GM12891 (cell line): ENCODE results near the gene ALDH1A3.

Source experiments
- DNase-seq: peaks from one replicate; pipeline ENCODE4 v3.0.0; 2011; ENCODE audit warnings: low spot score; ENCODE audit not compliant: insufficient read length
- FAIRE-seq: peaks from 2 replicates; lab custom pipeline; 2011; peaks lifted over from hg19 to GRCh38; lab: Jason Lieb, UNC
- PAX5 ChIP-seq: IDR thresholded peaks from 2 replicates; pipeline ENCODE4 v1.6.1; 2011; ENCODE audit warnings: low read length, moderate library complexity, mild to moderate bottlenecking; ENCODE audit not compliant: insufficient read depth, severe bottlenecking
- POLR2A ChIP-seq: IDR thresholded peaks from 2 replicates; pipeline ENCODE4 v1.6.1; 2011; ENCODE audit warnings: low read depth, low read length, control low read depth
- POLR2AphosphoS5 ChIP-seq: IDR thresholded peaks from 2 replicates; pipeline ENCODE4 v1.6.1; 2011; ENCODE audit warnings: low read depth, low read length, control low read depth
- POU2F2 ChIP-seq: IDR thresholded peaks from 2 replicates; pipeline ENCODE4 v1.6.1; 2011; ENCODE audit warnings: low read depth, mild to moderate bottlenecking, control low read depth, low read length, moderate library complexity
- SPI1 ChIP-seq: IDR thresholded peaks from 2 replicates; pipeline ENCODE4 v1.6.1; 2011; ENCODE audit warnings: low read depth, low read length, control low read depth
- TAF1 ChIP-seq: IDR thresholded peaks from 2 replicates; pipeline ENCODE4 v1.6.1; 2011; ENCODE audit warnings: low read depth, low read length, control low read depth

ALDH1A3 gene

DNA sequence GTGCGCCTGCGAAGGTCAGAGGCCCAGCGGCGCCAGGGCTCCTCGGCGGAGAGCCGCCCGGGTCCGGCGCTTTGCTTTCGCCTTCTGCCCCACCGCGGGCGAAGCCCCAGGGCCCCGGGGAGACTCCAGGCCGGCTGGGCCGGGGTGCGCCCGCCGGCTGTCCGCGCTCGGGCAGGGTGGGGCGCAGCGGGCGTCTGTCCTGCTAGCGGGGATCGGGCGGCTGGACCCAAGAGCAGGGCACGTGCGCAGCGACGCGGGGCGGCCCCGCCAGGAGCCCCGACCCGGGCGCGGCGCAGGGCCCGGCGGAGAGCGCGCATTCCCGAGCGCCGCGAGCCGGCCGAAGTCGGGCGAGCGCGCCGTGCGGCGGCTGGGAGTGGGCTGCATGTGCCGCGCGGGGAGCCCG, 569 bp upstream of the ALDH1A3 start:
- DNase-seq (peak; percentile 39), FAIRE-seq (no peak)
- TF ChIP-seq TAF1 (no peak), SPI1 (no peak)

DNA sequence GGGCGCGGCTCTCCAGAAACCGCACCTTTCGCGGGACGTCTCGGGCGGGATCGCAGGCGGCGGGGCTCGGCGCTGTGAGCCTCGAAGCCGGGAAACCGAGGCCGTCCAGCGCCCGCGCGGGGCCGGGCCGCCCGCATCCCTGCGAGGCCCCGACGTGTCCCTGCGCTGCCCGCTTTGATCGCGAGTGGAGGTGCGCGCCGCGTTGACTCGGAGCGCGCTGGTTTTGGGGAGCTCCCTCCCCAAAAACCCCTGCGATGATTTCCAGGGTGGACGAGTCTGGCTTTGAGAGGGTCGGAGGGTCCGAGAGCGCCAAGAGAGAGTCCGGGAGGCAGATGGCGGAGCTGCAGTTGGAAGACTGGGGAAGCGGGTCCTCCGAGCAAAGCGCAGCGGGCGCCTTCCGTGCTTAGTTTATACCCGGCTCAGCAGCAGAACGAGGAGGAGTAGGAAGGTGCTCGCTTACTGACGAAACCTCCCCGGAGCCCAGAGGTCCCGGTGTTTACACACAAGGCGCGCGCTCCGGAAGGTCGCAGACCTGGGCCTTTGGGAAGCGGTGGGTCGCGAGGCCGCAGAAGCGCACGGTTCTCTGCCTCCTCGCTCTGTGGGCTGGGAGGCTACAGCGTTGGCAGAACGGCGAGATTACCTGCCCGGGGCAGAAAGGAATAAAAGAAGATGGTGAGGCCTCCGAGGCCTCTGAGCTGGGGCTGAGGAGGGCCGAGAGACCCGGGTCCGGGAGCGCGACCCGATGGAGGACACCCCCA, 687 bp downstream of the ALDH1A3 start:
- no peak for FAIRE-seq
- DNase-seq = no peak
- no peak for TF ChIP-seq POLR2AphosphoS5
- no peak for TF ChIP-seq PAX5
- TF ChIP-seq SPI1 = no peak
- TF ChIP-seq TAF1 = no peak
- TF ChIP-seq POU2F2 = no peak
- no peak for TF ChIP-seq POLR2A

- TF ChIP-seq PAX5 (no peak), POLR2AphosphoS5 (no peak), TAF1 (no peak), POLR2A (no peak)
- FAIRE-seq (no peak), DNase-seq (no peak)
Measured at GRCh38 chr15:100880897-100881242, 1.2 kb downstream of the ALDH1A3 start.

GRCh38 chr15:100881573-100882336, 2.1 kb downstream of the ALDH1A3 start:
- no peak for TF ChIP-seq TAF1
- TF ChIP-seq PAX5 = no peak
- no peak for TF ChIP-seq POU2F2
- no peak for TF ChIP-seq POLR2AphosphoS5
- TF ChIP-seq POLR2A = no peak
- FAIRE-seq (no peak), DNase-seq (no peak)

DNA sequence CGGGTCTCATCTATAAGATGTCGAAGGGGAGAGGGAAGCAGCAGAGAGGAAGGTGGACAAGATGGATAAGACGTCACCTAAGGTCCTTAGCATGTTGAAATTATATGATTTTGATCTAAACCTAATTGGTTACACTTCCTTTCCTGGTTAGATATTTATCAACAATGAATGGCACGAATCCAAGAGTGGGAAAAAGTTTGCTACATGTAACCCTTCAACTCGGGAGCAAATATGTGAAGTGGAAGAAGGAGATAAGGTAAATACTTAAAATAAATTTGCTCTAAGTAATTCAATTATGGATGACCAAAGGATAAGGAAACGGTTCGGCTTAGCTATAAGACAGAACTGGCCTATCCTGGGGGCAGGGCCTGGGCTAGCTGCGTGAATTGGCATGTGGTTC, 5.5 kb downstream of the ALDH1A3 start:
- no peak for FAIRE-seq
- DNase-seq = no peak
- TF ChIP-seq POLR2A (no peak), POU2F2 (no peak), PAX5 (no peak), TAF1 (no peak), SPI1 (no peak), POLR2AphosphoS5 (no peak)

DNA sequence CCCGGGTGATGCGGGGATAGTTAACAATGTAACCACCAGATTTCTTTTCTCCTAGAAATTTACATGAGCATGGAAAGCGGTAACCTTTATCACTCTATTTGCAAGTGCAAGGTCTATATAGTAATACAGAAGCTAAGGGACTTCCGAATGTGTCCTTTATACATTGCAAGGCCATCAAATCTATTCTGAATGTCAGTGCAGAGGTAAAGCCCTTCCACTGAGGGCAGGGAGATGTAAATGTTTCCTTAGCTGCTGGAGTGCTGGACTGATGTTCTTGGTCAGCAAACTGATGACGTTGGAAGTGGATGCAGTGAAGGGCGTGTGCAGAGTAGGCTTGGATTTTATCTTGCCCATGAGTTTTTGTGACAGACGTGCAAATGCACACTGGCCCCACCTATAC, 6.2 kb downstream of the ALDH1A3 start:
- TF ChIP-seq SPI1 = no peak
- no peak for TF ChIP-seq POLR2AphosphoS5
- TF ChIP-seq PAX5 = no peak
- TF ChIP-seq POU2F2 = no peak
- DNase-seq = no peak
- no peak for FAIRE-seq

- TF ChIP-seq PAX5 = no peak
- no peak for TF ChIP-seq POLR2A
- no peak for TF ChIP-seq SPI1
- TF ChIP-seq POLR2AphosphoS5 = no peak
- no peak for TF ChIP-seq TAF1
- TF ChIP-seq POU2F2 = no peak
- DNase-seq (no peak), FAIRE-seq (no peak)
Measured at GRCh38 chr15:100887211-100887913, 7.7 kb downstream of the ALDH1A3 start.

GRCh38 chr15:100889385-100890050, 9.9 kb downstream of the ALDH1A3 start:
- no peak for FAIRE-seq
- DNase-seq = no peak
- no peak for TF ChIP-seq TAF1
- TF ChIP-seq POLR2A = no peak
- TF ChIP-seq SPI1 = no peak
- TF ChIP-seq PAX5 = no peak
- no peak for TF ChIP-seq POU2F2
- TF ChIP-seq POLR2AphosphoS5 = no peak

DNA sequence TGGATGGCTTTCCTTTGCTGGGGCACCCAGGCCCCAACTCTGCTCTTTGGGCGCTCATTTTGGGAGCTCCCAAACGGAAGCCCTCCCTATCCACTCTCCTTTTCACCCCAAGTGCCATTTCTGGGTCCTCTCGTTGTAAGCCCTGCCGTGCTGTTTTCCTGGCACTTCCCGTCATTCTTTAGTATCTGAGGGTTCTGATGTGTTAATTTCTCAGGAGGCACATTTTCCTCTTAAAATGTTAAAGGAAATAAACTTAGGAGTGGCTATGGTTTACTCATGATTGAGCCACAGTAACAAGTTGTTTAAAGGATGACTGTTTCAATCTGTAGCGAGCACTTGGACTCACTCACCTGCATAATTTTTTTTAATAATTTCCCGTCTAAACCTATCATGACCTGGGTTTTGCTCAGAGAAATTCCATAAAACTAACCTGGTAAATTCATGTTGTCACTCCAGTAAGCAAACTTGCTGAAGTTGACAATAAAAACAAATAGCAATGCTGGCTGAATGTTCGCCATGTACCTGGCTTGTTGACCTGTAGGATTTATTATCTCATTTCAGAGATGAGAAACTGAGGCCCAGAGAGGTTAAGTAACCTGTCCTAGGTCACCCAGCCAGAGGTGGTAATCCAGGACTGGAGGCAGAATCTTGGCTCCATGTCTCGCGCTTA, 10.6 kb downstream of the ALDH1A3 start:
- FAIRE-seq = no peak
- TF ChIP-seq SPI1 (no peak), TAF1 (no peak), POLR2AphosphoS5 (no peak), PAX5 (no peak), POLR2A (no peak), POU2F2 (no peak)
- no peak for DNase-seq

DNA sequence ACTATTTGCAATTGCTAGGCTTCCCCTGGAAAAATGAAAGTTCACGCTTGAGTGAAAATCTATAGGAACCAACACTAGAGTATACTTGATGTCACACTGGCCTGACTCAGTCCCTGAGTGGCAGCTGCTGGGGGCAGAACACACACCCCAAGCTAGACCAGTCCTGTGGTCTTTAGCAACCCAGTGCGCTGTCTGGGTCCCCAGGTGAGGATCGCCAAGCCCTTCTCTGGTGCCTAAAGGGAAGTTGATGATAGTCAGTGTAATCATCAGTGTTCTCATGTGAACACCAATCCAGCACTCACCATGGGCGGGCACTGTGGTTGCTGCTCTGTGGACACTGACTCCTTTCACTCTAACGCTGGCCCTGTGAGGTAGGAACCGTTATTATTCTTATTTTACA, 11.2 kb downstream of the ALDH1A3 start:
- TF ChIP-seq TAF1 = no peak
- TF ChIP-seq PAX5 = no peak
- no peak for TF ChIP-seq POU2F2
- no peak for TF ChIP-seq POLR2AphosphoS5
- DNase-seq (no peak), FAIRE-seq (no peak)
